SKM-1 treated with dmso at 0.1 percent for 144 hours (cell line): ENCODE measurements around the gene APOBEC3C.
"Not testable (repeated sequence)": the region's sequence is repeated elsewhere in the genome, so short reads cannot be mapped to it uniquely, and the experiment has no call there.

ENCODE experiments used
- DNase-seq: peaks from one replicate; lab custom pipeline; 2025; ENCODE audit not compliant: unreplicated experiment; lab: John Stamatoyannopoulos, UW

The APOBEC3C gene

DNA sequence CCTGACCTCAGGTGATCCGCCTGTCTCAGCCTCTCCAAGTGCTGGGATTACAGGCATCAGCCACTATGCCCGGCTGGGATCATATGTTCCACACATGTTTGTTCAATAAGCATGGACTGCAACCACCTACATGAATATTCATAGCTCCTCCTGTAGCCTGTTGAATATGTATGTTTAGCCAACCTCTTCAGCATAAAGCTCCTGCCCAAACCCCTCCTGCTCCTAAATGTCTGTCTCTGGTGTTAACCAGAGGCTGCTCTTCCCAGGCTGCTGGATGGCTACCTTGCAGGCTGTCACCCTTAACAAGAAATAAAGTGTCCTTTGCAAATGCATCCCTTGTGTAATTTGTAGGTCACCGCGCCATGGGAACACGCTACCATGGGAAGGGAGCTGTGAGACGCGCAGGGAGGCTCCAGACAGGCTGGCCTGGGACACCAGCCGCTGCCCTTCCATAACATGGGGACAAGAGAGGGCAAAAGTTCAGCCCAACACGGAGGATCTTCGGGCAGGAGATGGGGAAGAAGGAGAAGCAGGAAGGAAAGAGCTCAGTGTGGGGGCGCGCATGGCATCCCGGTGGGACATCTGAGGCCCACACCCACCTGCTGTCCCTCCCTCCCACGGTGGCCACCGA, 6.1 kb downstream of the APOBEC3C start:
- DNase-seq = not testable (repeated sequence)

DNA sequence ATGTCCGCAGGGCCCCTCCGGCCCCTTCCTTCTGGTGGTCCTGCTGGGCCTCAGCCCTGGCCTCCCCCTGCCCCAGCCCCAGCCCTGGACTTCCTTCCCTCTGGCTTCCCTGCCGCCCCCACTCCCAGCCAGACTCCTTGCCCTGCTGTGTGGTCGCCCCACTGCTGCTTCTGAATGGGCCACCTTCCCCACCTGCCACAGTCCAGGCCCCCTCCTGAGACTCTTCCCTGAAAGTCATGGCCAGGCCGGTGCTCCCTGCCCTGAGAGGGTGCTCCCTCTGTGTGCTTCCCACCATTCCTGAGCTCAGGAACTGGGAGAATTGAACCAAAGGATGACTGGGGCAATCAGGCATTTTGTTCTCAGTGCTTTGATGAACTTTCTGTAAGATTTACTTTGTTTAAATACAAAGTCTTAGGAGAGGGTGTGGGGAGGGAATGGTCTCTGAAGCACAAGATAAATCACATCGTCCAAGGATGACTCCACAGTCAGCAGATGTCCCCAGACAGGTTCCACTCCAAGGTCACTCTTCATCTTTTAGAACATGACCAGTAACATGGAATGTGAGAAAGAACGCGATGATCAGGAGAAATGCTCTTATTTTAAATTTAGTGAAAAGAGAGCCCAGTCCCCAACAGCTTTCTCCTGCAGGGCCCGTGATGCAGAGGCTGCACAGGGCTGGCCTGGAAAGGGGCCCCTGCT, 7.6 kb downstream of the APOBEC3C start:
- DNase-seq = no peak

DNA sequence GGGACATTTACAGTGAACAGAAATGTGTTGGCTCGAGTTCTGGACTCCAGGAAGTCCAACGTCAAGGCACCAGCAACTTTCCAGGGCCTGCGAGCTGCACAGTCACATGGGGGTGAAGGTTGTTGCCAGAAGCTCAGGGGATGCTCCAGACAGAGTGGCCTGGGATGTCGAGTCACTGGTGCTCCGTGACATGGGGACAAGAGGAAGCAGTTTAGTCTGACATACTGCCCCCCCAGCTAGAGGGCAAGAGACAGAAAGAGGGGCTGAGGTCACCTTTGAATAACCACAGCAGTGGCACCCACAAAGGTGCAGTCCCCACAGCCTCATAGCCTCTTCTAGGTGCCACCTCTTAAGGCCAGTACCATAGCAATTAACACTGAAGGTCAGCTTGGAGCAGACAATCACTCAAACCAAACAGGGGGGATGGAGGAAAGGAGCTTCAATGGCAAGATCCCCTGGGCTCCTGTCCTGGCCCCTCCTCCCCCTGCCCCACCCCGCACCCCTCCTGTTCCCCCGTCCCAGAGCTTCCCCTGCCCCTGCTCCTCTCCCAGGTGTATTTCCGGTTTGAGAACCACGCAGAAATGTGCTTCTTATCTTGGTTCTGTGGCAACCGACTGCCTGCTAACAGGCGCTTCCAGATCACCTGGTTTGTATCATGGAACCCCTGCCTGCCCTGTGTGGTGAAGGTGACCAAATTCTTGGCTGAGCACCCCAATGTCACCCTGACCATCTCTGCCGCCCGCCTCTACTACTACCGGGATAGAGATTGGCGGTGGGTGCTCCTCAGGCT, 10.7 kb downstream of the APOBEC3C start:
- no peak for DNase-seq

DNA sequence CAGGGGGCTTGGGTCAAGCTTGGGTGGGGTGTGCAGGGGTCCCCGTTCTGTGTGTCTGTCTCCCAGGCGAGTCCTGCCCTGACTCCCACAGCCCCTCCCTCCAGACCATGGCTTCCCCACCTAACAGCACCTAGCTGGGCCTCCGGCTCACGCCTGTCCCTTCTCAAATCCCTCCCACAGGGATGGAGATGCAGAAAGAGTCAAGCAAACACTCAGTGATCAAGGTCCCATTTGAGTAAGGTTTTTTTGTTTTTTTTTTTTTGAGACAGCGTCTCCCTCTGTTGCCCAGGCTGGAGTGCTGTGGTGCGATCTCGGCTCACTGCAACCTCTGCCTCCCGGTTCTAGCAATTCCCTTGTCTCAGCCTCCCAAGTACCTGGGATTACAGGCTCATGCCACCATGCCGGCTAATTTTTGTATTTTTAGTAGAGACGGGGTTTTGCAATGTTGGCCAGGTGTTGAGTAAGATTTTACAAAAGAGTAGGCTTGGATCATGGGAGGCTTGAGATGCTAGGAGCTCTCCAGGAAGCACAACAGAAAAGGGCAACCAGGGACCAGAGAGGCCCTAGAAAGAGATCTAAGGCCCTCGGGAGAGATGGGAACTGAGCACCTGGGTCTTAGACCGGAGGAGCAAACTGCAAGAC, 12.6 kb downstream of the APOBEC3C start:
- no peak for DNase-seq

DNA sequence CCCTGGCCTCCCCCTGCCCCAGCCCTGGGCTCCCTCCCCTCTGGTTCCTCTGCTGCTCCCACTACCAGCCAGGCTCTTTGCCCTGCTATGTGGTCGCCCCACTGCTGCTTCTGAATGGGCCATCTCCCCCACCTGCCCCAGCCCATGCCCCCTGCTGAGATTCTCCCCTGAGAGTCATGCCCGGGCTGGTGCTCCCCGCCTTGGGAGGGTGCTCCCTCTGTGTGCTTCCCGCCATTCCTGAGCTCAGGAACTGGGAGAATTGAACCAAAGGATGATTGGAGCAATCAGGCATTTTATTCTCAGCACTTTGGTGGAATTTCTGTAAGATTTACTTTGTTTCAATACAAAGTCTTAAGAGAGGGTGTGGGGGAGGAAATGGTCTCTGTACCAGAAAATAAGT, 13.7 kb downstream of the APOBEC3C start:
- DNase-seq = no peak

DNA sequence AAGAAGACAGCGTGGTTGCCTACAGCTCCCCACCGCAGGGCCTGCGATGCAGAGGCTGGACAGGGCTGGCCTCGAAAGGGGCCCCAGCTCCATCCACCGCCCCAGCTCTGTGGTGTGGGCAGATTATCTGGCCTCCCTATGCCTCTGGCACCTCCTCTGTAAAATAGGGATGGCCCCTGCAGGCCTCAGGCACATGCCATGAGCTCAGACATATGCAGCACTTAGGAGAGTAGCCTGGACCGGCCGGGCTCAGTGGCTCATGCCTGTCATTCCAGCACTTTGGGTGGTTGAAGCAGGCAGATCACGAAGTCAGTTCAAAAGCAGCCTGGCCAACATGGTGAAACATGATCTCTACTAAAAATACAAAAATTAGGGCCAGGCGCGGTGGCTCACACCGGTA, 14.2 kb downstream of the APOBEC3C start:
- no peak for DNase-seq

DNA sequence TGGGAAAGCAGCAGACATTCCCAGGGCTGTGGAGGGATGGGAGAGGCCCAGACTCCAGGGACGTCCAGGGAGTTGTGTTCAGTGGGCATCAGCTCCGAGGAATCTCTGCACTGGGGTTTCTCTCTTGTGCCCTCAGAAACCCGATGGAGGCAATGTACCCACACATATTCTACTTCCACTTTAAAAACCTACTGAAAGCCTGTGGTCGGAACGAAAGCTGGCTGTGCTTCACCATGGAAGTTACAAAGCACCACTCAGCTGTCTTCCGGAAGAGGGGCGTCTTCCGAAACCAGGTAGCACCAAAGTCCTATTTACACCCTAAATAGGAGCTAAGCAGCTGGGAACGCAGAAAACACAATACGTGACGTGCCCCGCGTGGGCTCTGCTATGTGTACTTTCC, 15.2 kb downstream of the APOBEC3C start:
- DNase-seq = no peak

DNA sequence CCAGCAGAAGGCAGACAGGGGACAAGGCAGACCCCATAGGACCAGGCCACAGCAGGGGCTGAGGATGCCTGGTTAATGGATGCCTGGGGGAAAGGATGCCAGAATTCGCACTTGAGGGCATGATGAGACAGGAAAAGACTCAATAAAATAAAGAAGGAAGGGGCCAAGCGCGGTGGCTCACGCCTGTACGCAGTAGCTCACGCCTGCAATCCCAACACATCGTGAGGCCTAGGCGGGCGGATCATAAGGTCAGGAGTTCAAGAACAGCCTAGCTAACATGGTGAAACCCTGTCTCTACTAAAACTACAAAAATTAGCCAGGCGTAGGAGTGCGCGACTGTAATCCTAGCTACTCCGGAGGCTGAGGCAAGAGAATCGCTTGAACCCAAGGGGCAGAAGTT, 16.6 kb downstream of the APOBEC3C start:
- no peak for DNase-seq

DNA sequence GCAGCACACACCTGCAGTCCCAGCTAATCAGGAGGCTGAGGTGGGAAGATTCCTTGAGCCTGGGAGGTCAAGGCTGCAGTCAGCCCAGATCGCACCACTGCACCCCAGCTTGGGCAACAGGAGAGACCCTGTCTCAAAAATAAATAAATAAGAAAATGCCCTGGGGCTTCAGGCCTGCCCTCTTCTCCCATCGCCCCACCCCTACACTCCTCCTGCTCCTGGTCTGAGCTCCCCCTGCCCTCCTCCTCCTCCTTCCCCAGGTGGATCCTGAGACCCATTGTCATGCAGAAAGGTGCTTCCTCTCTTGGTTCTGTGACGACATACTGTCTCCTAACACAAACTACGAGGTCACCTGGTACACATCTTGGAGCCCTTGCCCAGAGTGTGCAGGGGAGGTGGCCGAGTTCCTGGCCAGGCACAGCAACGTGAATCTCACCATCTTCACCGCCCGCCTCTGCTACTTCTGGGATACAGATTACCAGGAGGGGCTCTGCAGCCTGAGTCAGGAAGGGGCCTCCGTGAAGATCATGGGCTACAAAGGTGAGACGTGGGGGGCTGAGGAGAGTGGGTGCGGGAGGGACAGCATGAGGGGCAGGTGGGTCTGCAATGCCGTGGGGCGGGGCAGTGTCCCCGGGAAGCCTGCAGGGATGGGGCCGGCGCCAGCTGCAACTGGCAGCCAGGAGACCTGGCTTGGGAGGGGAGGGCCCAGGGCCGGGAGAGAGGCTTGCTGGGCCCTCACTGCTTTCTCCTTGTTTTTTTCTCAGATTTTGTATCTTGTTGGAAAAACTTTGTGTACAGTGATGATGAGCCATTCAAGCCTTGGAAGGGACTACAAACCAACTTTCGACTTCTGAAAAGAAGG, 17.6 kb downstream of the APOBEC3C start:
- DNase-seq = not testable (repeated sequence)

DNA sequence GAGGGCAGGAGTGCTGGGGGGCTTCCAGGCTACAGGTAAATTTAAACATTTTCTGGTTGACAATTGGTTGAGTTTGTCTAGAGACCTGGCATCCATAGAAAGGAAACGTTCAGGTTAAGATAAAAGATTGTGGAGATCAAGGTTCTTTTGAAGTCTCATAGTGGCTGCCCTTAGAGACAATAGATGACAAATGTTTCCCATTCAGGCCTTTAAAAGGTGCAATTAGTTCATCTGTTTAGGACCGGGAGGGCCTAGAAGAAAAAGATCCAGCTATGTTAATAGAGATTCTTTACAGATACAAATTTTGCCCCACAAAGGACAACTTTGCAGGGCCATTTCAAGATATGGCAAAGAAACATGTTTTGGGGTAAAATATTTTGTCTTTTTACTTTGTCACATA, 23.0 kb downstream of the APOBEC3C start:
- not testable (repeated sequence) for DNase-seq

DNA sequence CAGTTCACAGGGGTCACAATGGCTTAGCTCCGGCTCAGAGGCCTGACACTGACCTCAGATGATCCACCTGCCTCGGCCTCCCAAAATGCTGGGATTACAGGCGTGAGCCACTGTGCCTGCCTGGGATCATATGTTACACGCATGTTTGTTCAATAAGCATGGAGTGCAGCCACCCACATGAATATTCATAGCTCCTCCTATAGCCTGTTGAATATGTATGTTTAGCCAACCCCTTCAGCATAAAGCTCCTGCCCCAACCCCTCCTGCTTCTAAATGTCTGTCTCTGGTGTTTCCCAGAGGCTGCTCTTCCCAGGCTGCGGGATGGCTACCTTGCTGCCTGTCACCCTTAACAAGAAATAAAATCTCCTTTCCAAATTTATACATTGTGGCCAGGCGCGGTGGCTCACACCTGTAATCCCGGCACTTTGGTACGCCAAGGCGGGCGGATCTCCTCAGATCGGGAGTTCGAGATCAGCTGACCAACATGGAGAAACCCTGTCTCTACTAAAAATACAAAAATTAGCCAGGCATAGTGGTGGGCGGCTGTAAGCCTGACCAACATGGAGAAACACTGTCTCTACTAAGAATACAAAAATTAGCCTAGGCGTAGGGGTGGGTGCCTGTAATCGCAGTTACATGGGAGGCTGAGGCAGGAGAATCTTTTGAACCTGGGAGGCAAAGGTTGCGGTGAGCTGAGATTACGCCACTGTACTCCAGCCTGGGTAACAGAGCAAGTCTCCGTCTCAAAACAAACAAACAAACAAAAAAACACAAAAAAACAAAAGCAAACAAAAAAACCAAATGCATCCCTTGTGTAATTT, 25.5 kb downstream of the APOBEC3C start:
- no peak for DNase-seq

DNA sequence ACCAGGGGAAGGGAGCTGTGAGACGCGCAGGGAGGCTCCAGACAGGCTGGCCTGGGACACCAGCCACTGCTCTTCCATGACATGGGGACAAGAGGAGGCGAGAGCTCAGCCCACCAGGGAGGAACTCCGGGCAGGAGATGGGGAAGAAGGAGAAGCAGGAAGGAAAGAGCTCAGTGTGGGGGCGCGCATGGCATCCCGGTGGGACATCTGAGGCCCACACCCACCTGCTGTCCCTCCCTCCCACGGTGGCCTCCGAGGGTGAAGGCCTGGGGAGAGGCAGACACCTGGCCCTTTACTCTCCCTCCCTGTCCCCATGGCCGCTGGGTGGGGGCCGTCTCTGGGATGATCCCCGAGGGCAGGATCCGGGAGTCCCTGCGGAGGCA, 26.1 kb downstream of the APOBEC3C start:
- DNase-seq = not testable (repeated sequence)

DNA sequence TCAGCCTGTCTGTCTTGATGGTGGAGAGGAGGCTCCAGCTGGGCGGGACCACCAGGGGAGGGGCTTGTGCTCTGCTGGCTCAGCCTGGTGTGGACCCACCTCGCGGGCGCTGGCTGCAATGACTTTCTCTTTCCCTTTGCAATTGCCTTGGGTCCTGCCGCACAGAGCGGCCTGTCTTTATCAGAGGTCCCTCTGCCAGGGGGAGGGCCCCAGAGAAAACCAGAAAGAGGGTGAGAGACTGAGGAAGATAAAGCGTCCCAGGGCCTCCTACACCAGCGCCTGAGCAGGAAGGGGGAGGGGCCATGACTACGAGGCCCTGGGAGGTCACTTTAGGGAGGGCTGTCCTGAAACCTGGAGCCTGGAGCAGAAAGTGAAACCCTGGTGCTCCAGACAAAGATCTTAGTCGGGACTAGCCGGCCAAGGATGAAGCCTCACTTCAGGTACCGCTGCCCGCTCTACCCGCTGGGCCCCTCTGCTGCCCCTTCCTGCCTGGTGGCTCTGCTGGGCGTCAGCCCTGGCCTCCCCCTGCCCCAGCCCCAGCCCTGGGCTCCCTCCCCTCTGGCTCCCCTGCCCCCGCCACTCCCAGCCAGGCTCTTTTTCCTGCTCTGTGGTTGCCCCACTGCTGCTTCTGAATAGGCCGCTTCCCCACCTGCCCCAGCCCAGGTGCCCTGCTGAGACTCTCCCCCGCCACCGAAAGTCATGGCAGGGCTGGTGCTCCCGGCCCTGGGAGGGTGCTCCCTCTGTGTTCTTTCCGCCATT, 26.7 kb downstream of the APOBEC3C start, which contains the start of gene APOBEC3F:
Gene APOBEC3F, plus strand, starts transcription at position 327 of the 759 bp plus-strand sequence. Its CDS starts 97 bp downstream, at position 424.
- DNase-seq = not testable (repeated sequence)

DNA sequence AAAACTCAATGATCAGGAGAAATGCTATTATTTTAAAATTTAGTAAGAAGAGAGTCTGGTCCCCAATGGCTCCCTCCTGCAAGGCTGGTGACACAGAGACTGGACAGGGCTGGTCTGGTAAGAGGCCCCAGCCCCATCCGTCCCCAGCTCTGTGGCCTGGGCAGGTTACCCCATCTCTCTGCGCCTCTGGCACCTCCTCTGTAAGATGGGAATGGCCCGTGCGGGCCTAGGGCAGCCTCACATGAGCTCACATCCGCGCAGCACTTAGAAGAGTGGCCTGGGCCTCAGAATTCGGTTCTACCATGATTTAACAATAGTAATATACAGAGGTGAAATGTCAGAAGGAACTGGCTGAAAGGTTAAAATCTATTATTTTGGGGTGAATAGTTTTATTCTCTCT, 27.9 kb downstream of the APOBEC3C start:
- DNase-seq = no peak

DNA sequence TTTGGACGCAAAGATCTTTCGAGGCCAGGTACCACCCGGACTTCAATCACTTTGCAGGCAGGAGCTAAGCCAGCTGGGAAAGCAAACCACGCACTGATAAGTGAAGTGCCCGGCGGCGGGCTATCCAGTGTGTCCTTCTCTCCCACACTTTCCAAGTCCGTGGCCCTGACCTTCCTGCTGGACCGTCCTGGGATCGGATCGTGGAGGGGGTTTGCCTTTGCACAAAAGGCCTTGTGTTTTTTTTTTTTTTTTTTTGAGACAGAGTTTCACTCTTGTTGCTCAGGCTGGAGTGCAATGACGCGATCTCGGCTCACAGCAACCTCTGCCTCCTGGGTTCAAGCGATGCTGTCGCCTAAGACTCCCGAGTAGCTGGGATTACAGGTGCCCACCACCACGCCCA, 29.0 kb downstream of the APOBEC3C start:
- not testable (repeated sequence) for DNase-seq

DNA sequence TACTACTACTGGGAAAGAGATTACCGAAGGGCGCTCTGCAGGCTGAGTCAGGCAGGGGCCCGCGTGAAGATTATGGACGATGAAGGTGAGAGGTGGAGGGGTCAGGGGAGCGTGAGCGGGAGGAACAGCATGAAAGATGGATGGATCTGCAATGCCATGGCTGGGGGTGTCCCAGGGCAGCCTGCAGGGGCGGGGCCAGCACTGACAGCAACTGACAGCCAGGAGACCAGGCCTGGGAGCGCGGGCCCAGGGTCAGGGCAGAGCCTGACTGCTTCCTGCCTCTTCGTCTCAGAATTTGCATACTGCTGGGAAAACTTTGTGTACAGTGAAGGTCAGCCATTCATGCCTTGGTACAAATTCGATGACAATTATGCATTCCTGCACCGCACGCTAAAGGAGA, 31.1 kb downstream of the APOBEC3C start:
- DNase-seq = not testable (repeated sequence)

DNA sequence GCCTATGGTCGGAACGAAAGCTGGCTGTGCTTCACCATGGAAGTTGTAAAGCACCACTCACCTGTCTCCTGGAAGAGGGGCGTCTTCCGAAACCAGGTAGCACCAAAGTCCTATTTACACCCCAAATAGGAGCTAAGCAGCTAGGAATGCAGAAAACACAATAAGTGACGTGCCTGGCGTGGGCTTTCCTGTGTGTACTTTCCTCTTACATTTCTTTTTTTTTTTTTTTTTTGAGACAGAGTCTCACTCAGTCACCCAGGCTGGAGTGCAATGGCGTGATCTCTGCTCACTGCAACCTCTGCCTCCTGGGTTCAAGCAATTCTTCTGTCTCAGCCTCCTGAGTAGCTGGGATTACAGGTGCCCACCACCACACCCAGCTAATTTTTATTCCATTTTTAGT, 35.4 kb downstream of the APOBEC3C start:
- not testable (repeated sequence) for DNase-seq

DNA sequence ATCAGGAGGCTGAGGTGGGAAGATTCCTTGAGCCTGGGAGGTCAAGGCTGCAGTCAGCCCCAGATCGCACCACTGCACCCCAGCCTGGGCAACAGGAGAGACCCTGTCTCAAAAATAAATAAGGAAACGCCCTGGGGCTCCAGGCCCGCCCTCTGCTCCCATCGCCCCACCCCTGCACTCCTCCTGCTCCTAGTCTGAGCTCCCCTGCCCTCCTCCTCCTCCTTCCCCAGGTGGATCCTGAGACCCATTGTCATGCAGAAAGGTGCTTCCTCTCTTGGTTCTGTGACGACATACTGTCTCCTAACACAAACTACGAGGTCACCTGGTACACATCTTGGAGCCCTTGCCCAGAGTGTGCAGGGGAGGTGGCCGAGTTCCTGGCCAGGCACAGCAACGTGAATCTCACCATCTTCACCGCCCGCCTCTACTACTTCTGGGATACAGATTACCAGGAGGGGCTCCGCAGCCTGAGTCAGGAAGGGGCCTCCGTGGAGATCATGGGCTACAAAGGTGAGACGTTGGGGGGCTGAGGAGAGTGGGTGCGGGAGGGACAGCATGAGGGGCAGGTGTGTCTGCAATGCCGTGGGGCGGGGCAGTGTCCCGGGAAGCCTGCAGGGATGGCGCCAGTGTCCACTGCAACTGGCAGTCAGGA, 37.9 kb downstream of the APOBEC3C start:
- not testable (repeated sequence) for DNase-seq
